PC-3 (cell line): Measurements from ENCODE around the gene OTUD6A. TPM values are rescaled to one million over a fixed set of nuclear protein-coding genes. Genes with fewer than 3 reads are reported as not detected.

Source experiments
- ATAC-seq: fragments of 200-7000 bp; cut with Tn5 transposase; 2 replicates; pipeline ENCODE4 v1.9.1; 2020; ENCODE audit warnings: mild to moderate bottlenecking, moderate library complexity
- BruUV-seq: library from RNA; stranded (reverse); fragments of 400-500 nt; replicated peaks from 2 replicates; lab custom pipeline; 2021; lab: Mats Ljungman, UMichigan
- CTCF ChIA-PET: fragments of 300-600 bp; sonication (Branson Sonifier 250); formaldehyde crosslinking; loops from one replicate; lab custom pipeline; 2022; ENCODE audit warnings: antibody characterized with exemption; lab: Charles Lee
- POLR2A ChIA-PET: fragments of 300-600 bp; sonication (Branson Sonifier 250); formaldehyde crosslinking; loops from one replicate; lab custom pipeline; 2022; ENCODE audit warnings: antibody characterized with exemption; ENCODE audit not compliant: unreplicated experiment; lab: Charles Lee
- DNase-seq: peaks from one replicate; pipeline ENCODE4 v3.0.0-alpha.2; 2015
- H2AFZ ChIP-seq: fragments of 300-600 bp; sonication (generic); 2 replicates; pipeline ENCODE4 v1.6.0; 2016; ENCODE audit warnings: antibody characterized with exemption, low read length
- H3F3A ChIP-seq: fragments of 300-600 bp; sonication (generic); one replicate; pipeline ENCODE4 v1.6.0; 2017; ENCODE audit warnings: antibody characterized with exemption, low read length, control low read depth, mild to moderate bottlenecking; ENCODE audit not compliant: unreplicated experiment
- H3K27ac ChIP-seq: fragments of 300-600 bp; sonication (generic); 2 replicates; pipeline ENCODE4 v1.5.1; 2016; ENCODE audit warnings: mild to moderate bottlenecking, low read length
- H3K27me3 ChIP-seq: fragments of 300-600 bp; sonication (generic); 2 replicates; pipeline ENCODE4 v1.6.1; 2016; ENCODE audit warnings: low read length, mixed read lengths
- H3K36me3 ChIP-seq: fragments of 300-600 bp; sonication (generic); 2 replicates; pipeline ENCODE4 v1.6.1; 2016; ENCODE audit warnings: low read depth, mixed run types, low read length, mixed read lengths
- H3K4me1 ChIP-seq: fragments of 300-600 bp; sonication (generic); 2 replicates; pipeline ENCODE4 v1.5.1; 2016; ENCODE audit warnings: low read length; ENCODE audit not compliant: insufficient read depth
- H3K4me2 ChIP-seq: fragments of 300-600 bp; sonication (generic); 2 replicates; pipeline ENCODE4 v1.6.0; 2016; ENCODE audit warnings: low read length
- H3K4me3 ChIP-seq: fragments of 300-600 bp; sonication (generic); 2 replicates; pipeline ENCODE4 v1.5.1; 2016; ENCODE audit warnings: mild to moderate bottlenecking, low read length, mixed read lengths
- H3K79me2 ChIP-seq: fragments of 300-600 bp; sonication (generic); 2 replicates; pipeline ENCODE4 v1.6.1; 2017; ENCODE audit warnings: low read length, mixed read lengths
- H3K9ac ChIP-seq: fragments of 300-600 bp; sonication (generic); 2 replicates; pipeline ENCODE4 v1.6.0; 2016; ENCODE audit warnings: mild to moderate bottlenecking, low read length
- H3K9me2 ChIP-seq: fragments of 300-600 bp; sonication (generic); replicated peaks from 2 replicates; pipeline ENCODE4 v1.6.1; 2016; ENCODE audit warnings: mixed run types, low read length, mixed read lengths
- H3K9me3 ChIP-seq: fragments of 300-600 bp; sonication (generic); 2 replicates; pipeline ENCODE4 v1.6.1; 2016; ENCODE audit warnings: low read length, mixed read lengths
- H4K20me1 ChIP-seq: fragments of 300-600 bp; sonication (generic); 2 replicates; pipeline ENCODE4 v1.6.1; 2016; ENCODE audit warnings: low read length, mixed read lengths
- EZH2 ChIP-seq: fragments of 300-600 bp; sonication (generic); IDR thresholded peaks from one replicate; pipeline ENCODE4 v1.6.1; 2017; ENCODE audit warnings: antibody characterized with exemption, mild to moderate bottlenecking, low read length; ENCODE audit not compliant: unreplicated experiment
- EZH2phosphoT487 ChIP-seq: fragments of 300-600 bp; sonication (generic); IDR thresholded peaks from 2 replicates; pipeline ENCODE4 v1.6.1; 2018; ENCODE audit warnings: mild to moderate bottlenecking, antibody characterized with exemption, low read length, borderline replicate concordance
- intact Hi-C: fragments of 100-400 bp; cut with micrococcal nuclease; formaldehyde crosslinking; loops from 2 replicates; pipeline ENCODE4 v1.9.0; 2023
- total RNA-seq: library from RNA; depleted of rRNA; stranded (reverse); fragments of >200 nt; gene quantifications from 2 replicates; pipeline ENCODE4 v1.2.3, GENCODE V29; 2014
- TF ChIP-seq, protein P1 (sequence below): fragments of 300-600 bp; sonication (generic); conservative IDR thresholded peaks from 2 replicates; pipeline ENCODE4 v1.5.1; 2017; ENCODE audit warnings: antibody characterized with exemption, low read depth, mild to moderate bottlenecking, low read length

Gene OTUD6A
- total RNA-seq, 1 experiment from 2014 or later, result not detected

DNA sequence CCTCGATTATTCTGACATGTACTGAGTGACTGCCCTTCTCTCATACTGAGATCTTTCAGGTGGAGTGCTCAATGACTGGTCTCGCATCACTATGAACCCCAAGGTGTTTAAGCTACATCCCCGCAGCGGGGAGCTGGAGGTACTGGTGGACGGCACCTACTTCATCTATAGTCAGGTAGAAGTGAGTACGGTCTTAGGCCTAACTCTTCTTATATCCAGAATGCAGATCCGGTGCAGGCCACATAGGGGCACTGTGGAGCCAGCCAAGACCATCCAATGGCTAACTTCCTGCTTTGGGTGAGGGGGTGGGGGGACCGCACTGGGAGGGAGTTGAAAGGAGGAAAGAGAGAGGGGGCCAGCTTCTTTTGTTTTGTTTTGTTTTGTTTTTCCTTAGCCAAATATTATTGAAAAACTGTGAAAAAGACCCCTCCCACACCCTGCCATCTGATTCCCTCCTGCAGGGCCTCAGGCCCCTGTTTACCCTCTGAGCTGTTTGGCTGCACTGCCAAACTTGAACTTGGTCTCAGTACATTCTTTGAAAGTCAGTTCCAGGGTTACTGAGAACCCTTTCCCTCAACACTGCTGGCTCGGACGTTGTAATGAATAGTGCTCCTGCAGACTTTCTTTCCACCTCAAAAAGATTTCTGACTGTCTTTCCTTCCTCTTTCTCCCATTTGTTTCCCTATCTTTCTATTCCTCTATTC lies 28.8 kb upstream of the OTUD6A start:
- Histone ChIP-seq H3K4me1 (peaks cover 1% of the 10 kb centered on the region), H3F3A (no peaks in the 10 kb centered on the region), H3K9me2 (no peaks in the 10 kb centered on the region), H3K27ac (no peak overlapping the region), H2AFZ (no peak overlapping the region), H3K4me2 (no peak overlapping the region), H3K4me3 (no peak overlapping the region), H3K9ac (no peak overlapping the region), H4K20me1 (no peaks in the 10 kb centered on the region), H3K27me3 (no peaks in the 10 kb centered on the region), H3K79me2 (no peaks in the 10 kb centered on the region), H3K36me3 (no peaks in the 10 kb centered on the region), H3K9me3 (no peaks in the 10 kb centered on the region)
- CTCF ChIA-PET, result interaction anchor here (1.1 to 1.5 kb wide), 2 partner anchors 99 to 495 kb away, joined by 4 read pairs; partner anchors contain the start of gene IGBP1
- no TSS peak for BruUV-seq
- intact Hi-C loops, result loop anchor here (1.0 to 5.0 kb wide), 2 partner anchors 63 to 416 kb away; partner anchors contain the start of gene EDA
- ATAC-seq (peak; percentile 67), DNase-seq (peak; percentile 59)
- TF ChIP-seq EZH2, result no peak
- TF ChIP-seq, protein P1, sequence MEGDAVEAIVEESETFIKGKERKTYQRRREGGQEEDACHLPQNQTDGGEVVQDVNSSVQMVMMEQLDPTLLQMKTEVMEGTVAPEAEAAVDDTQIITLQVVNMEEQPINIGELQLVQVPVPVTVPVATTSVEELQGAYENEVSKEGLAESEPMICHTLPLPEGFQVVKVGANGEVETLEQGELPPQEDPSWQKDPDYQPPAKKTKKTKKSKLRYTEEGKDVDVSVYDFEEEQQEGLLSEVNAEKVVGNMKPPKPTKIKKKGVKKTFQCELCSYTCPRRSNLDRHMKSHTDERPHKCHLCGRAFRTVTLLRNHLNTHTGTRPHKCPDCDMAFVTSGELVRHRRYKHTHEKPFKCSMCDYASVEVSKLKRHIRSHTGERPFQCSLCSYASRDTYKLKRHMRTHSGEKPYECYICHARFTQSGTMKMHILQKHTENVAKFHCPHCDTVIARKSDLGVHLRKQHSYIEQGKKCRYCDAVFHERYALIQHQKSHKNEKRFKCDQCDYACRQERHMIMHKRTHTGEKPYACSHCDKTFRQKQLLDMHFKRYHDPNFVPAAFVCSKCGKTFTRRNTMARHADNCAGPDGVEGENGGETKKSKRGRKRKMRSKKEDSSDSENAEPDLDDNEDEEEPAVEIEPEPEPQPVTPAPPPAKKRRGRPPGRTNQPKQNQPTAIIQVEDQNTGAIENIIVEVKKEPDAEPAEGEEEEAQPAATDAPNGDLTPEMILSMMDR, result peak; percentile 78
- TF ChIP-seq EZH2phosphoT487, result no peak
- POLR2A ChIA-PET, result interaction anchor here (0.5 kb wide), 1 partner anchor 100 kb away, joined by 12 read pairs; the partner anchor contains the start of gene IGBP1

DNA sequence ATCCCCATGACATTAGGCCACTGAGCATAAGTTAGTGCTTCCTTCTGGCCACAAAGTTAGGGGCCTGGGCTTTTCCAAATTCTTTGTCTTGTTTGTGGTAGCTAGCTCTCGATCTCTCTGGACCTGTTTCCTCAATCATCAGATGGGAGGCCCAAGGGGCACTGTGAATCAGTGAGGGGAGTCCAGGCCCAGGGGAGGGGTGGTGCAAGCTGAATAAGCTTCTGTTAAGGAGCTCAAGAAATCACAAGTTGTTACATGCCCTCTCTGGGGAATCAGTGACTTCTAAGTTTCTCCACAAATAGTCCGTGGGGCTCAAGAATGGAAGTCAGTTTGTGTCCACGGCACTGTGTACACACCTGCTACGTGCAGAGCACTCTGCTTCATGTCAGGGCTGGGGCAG lies 27.6 kb upstream of the OTUD6A start:
- DNase-seq, result no peak
- no peak overlapping the region for H2AFZ ChIP-seq
- H3K79me2 ChIP-seq, result no peaks in the 10 kb centered on the region
- H4K20me1 ChIP-seq, result no peaks in the 10 kb centered on the region
- no peaks in the 10 kb centered on the region for H3K36me3 ChIP-seq
- no peak overlapping the region for H3K4me2 ChIP-seq
- H3K4me1 ChIP-seq, result peaks cover 8% of the 10 kb centered on the region
- H3K9me3 ChIP-seq, result no peaks in the 10 kb centered on the region
- CTCF ChIA-PET, result interaction anchor here (0.5 kb wide), 1 partner anchor 98 kb away, joined by 3 read pairs; no protein-coding TSS in a partner anchor
- H3K9me2 ChIP-seq, result no peaks in the 10 kb centered on the region
- no peaks in the 10 kb centered on the region for H3F3A ChIP-seq
- H3K9ac ChIP-seq, result no peak overlapping the region
- intact Hi-C loops, result loop anchor here (5.0 kb wide), 1 partner anchor 417 kb away; the partner anchor contains the start of gene EDA
- H3K27me3 ChIP-seq, result no peaks in the 10 kb centered on the region
- BruUV-seq, result no TSS peak
- no peak for TF ChIP-seq EZH2phosphoT487
- TF ChIP-seq, protein P1, result no peak
- no peak for TF ChIP-seq EZH2
- no peak overlapping the region for H3K27ac ChIP-seq
- no peak overlapping the region for H3K4me3 ChIP-seq
- POLR2A ChIA-PET, result interaction anchor here (0.5 kb wide), 1 partner anchor 610 kb away, joined by 4 read pairs; no protein-coding TSS in a partner anchor
- ATAC-seq, result no peak

DNA sequence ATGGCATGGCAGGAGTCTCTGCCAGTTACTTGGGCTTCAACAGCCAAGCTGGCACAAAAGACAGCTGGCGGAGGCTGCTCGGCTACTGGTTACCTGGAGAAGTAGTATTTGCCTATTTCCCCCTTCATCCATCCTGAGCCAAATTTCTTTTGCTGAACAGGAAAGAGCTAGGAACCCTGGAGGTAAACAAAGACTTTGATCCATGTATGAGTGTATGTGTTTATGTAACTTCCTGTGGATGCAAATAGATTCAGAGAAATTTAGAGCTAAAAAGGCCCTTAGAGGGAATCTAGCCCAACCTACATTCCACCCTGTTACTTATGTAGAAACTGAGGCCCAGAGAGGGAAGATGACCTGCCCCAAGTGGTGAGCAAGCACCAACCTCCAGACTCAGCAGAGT lies 23.7 kb upstream of the OTUD6A start:
- intact Hi-C loops, result no loop called here
- no peak overlapping the region for H3K4me3 ChIP-seq
- peaks cover 20% of the 10 kb centered on the region for H3K4me1 ChIP-seq
- no peak overlapping the region for H2AFZ ChIP-seq
- H4K20me1 ChIP-seq, result no peaks in the 10 kb centered on the region
- no peaks in the 10 kb centered on the region for H3K79me2 ChIP-seq
- no peak for ATAC-seq
- POLR2A ChIA-PET, result no interaction called here
- H3K27ac ChIP-seq, result no peak overlapping the region
- H3K4me2 ChIP-seq, result no peak overlapping the region
- H3K27me3 ChIP-seq, result no peaks in the 10 kb centered on the region
- H3F3A ChIP-seq, result no peaks in the 10 kb centered on the region
- TF ChIP-seq EZH2 (no peak), EZH2phosphoT487 (no peak)
- TF ChIP-seq, protein P1, result no peak
- H3K36me3 ChIP-seq, result no peaks in the 10 kb centered on the region
- BruUV-seq, result no TSS peak
- peak; percentile 4 for DNase-seq
- no peaks in the 10 kb centered on the region for H3K9me3 ChIP-seq
- H3K9ac ChIP-seq, result no peak overlapping the region
- H3K9me2 ChIP-seq, result no peaks in the 10 kb centered on the region
- CTCF ChIA-PET, result interaction anchor here (0.6 to 0.9 kb wide), 2 partner anchors 60 to 95 kb away, joined by 3 to 8 read pairs; partner anchors contain the start of gene IGBP1
